HG02588 (cell line): ENCODE data around the gene RFTN2.
"Not testable (repeated sequence)": the region's sequence is repeated elsewhere in the genome, so short reads cannot be mapped to it uniquely, and the experiment has no call there.

Source experiments
- ATAC-seq: cut with Tn5 transposase; IDR thresholded peaks from one replicate; pipeline ENCODE4 v1.9.1; 2021; ENCODE audit warnings: mild to moderate bottlenecking, moderate library complexity; ENCODE audit not compliant: unreplicated experiment

Gene RFTN2

DNA sequence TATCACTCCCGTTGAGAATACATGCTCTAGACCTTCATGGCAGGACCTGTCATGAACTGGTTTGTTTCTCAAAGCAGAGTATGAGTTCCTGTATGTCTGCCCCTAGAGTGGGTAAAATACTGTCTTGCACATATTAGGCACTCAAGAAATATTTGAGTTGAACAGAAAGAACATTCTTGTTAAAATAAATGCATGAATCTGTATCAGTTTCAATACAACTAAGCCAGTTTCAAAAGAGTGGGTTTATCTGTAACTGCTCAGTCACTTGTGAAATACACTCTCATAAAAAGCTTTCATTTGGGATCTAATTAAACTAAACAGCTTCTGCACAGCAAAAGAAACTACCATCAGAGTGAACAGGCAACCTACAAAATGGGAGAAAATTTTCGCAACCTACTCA is 69.2 kb downstream of the RFTN2 start:
- ATAC-seq = peak; percentile 84

DNA sequence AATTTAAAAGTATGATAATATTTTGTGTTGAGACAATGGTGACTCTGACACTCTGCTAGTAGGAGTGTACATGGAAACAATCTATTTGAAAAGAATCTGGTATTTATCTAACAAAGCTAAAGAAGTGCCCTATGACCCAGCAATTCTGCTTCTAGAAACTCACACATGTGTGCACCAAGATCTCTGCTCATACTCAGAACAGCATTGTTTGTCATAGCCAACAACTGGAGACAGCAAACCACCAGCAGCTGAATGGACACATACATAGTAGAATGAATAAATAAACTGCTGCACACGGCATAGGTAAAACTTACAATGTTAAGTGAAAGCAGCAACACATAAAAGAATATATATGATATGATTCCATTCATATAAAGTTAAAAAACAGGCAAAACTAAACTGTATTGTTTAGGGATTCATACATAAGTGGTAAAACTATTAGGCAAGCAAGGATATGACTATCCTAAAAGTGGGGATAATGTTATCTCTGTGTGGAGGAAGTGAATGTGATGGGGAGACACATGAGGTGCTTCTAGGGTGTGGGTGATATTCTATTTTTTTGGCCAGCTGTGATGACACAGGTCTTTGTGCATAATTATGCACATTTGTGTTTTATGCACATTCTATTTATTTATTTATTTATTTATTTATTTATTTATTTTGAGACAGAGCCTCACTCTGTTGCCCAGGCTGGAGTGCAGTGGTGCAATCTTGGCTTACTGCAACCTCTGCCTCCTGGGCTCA is 71.1 kb downstream of the RFTN2 start:
- ATAC-seq = no peak

DNA sequence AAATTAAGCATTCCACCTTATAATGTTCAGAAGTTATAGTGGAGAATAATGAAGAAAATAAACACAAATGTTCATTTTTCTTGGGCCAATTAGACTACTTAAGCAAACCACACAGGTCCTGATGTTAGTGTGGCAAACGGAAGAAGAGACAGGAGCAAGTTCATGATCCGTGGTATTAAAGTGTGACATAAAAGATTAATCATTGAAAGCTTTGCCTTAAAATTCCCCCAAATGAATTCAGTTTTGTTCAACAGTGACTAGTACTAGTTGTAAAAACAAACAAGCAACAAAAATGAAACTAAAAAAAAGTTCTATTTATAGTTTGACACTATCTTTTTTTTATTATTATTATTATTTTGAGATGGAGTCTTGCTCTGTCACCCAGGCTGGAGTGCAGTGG is 73.7 kb downstream of the RFTN2 start:
- no peak for ATAC-seq

DNA sequence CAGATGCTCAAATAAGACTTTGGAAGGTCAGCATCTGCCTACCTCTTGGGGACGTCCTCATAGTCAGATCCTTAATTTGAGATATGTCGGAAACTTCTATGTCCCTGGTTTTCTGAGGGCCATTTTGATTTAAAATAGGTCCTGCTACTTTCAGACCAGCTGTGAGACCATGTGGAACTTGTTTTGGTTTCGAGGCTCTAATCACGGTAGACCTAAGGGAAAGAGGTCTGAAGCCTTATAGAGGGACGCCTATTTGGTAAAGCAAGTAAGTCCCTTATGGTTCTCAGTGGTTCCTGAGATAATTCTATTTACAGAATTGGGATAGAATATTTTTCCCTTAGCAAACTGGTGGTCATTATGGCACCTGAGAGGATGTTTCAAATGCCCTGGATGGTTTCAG is 75.1 kb downstream of the RFTN2 start:
- ATAC-seq = no peak

DNA sequence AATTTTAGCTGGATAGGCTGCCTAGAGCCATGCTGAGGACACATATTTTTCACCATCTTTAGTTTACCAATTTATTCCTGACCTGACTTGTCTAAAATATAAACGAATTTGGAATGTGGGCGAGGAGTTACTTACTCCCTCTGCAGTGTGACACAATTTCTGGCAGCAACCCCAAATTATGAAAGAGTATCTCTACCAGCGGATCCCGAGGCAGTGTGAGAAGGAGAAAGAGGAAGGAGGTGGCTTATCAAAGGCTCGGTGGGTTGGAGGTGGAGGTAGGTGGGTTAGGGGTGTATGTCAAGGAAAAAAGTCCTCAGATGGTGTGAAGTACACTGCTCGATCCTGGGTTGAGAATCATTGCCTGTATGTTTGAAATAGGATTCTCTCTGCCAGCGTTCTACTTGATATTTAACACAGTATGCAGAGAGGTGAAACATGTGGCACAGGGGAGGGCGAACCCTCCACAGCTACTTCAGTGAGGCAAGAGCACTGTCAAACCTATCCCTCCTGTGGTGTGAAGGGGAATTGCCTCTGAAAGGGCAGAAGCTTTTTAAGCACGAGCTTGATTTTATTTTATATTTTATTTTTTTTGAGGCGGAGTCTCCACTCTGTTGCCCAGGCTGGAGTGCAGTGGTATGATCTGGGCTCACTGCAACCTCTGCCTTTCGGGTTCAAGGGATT is 76.0 kb downstream of the RFTN2 start:
- ATAC-seq = peak; percentile 73

DNA sequence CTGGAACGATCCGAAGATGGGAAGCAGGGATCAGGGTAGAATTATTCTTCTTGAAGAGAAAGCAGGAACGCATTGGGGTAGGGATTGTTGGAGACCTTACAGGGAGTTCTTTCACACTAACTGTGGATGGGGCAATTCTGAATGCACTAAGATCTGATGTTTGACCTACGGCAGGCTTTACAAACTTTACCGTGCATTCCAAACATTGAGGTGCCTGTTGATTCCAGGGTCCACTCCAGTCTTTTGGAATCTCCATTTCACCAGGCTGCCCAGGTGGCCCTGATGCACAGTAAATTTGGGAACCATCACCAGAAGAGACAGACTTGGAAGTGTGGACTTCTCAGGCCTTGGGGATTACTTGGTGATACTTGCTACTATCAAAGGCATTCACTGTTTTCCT is 76.9 kb downstream of the RFTN2 start:
- ATAC-seq = no peak

DNA sequence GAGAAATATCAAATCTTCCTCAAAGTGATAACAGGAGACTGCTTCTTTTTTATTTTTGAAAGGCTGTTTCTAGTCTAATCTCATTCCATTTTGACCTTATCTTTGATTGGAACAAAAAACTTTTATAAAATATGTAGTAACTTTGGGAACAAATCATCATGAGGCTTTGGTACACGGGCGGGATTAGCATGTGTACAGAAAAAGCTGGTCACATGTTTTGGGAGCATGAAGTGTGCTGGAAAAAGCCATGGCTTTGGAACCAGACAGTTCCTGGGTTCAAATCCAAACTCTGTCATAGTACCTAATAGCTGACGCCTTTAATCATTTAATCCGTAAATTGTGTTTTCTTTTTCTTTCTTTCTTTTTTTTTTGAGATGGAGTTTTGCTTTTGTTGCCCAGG is 78.2 kb downstream of the RFTN2 start:
- ATAC-seq = no peak

DNA sequence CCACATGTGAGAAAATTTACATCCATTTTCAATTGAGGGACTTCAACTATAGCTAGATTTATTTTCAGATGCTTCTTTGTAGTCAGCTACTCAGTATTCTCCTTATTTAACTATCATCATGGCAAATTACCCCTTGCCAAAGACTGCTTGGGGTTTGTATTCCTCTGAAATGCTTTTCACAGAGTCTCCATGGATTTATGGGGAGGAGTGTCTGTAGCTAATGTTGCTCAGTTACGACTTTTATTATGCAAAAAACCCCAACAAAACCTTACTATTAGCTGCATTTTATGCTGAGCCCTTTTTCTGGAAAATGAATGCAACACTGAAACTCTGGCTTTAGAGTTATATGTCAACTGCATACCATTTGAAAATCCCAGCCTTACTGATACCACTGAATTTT is 78.6 kb downstream of the RFTN2 start:
- no peak for ATAC-seq

DNA sequence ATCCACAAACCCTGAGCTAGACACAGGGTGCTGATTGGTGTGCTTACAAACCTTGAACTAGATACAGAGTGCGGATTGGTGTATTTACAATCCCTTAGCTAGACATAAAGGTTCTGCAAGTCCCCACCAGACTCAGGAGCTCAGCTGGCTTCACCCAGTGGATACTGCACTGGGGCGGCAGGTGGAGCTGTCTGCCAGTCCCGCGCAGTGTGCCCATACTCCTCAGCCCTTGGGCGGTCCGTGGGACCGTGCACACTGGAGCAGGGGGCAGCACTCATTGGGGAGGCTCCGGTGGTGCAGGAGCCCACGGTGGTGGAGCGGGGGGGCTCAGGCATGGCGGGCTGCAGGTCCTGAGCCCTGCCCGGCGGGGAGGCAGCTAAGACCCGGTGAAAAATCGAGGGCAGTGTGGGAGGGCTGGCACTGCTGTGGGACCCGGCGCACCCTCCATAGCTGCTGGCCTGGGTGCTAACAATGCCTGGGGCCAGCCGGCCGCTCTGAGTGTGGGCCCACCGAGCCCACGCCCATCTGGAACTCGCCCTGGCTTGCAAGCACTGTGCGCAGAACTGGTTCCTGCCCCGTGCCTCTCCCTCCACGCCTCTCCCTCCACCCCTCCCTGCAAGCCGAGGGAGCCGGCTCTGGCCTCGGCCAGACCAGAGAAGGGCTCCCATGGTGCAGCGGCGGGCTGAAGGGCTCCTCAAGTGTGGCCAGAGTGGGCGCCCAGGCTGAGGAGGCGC is 83.9 kb downstream of the RFTN2 start:
- ATAC-seq = no peak

DNA sequence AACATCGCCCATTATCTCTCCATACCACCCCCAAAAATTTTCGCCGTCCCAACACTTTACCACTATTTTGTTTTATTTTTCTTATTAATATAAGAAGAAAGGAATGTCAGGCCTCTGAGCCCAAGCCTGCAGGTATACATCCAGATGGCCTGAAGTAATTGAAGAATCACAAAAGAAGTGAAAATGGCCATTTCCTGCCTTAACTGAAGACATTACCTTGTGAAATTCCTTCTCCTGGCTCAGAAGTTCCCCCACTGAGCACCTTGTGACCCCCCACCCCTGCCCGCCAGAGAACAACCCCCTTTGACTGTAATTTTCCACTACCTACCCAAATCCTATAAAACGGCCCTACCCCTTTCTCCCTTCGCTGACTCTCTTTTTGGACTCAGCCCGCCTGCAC is 88.1 kb downstream of the RFTN2 start:
- ATAC-seq = not testable (repeated sequence)

DNA sequence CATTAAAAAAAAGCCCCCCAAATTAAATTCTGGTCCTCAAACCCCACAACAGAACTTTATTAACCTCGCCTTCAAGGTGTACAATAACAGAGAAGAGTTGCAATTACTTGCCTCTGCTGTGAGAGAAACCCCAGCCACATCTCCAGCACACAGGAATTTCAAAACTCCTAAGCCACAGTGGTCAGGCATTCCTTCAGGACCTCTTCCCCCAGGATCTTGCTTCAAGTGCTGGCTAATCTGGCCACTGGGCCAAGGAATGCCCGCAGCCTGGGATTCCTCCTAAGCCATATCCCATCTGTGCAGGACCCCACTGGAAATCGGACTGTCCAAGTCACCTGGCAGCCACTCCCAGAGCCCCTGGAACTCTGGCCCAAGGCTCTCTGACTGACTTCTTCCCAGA is 95.2 kb downstream of the RFTN2 start:
- not testable (repeated sequence) for ATAC-seq

DNA sequence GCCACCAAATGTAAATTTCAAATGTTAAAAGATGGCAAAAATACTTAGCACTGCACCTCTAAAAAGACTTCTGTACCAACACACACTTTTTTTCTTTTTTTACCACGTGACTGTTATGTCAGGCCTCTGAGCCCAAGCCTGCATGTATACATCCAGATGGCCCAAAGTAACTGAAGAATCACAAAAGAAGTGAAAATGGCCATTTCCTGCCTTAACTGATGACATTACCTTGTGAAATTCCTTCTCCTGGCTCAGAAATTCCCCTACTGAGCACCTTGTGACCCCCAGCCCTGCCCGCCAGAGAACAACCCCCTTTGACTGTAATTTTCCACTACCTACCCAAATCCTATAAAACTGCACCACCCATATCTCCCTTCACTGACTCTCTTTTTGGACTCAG is 97.1 kb downstream of the RFTN2 start:
- not testable (repeated sequence) for ATAC-seq

DNA sequence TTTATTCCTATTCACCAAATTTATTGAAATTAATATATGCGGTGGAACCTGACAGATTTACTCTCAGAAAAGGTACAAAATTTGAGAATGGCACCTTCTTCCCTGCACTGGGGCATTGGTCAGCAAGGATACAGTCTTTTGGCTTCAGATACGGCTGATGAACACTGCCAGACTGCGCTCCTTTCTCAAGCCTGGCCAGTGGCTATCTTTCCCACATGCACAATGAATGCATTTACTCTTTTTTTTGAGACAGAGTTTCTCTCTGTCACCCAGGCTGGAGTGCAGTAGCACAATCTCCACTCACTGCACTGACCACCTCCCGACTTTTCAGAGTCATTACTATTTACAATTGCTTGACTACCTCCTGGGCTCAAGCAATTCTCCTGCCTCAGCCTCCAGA is 97.9 kb downstream of the RFTN2 start:
- no peak for ATAC-seq

DNA sequence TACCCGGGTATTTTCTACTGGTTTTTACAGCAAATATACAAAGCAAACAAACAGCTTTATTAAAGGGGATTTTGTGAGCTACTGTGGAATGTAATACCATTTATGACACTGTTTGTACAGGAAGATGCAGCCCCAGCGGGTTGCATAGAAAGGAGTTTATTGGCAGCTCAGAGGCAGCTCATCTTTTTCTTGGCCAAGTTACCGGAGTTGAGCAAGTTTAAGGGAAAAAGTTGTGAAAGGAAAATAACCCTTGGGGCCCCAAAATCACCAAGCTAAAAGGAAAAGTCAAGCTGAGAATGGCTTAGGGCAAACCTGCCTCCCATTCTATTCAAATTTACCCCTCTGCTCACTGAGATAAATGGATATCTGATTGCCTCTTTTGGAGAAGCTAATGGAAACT is 98.8 kb downstream of the RFTN2 start:
- ATAC-seq = no peak

DNA sequence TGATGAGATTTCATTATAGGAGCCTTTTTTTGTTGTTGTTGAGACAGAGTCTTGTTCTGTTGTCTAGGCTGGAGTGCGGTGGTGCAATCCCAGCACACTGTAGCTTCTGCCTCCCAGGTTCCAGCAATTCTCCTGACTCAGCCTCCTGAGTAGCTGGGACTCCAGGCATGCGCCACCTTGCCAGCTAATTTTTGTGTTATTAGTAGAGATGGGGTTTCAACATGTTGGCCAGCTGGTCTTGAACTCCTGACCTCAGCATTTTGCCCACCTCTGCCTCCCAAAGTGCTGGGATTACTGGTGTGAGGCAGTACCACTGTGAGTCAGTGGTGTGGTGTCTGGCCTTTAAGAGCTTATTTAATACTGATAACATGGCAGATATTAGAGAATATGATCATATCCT is 99.4 kb downstream of the RFTN2 start:
- no peak for ATAC-seq

DNA sequence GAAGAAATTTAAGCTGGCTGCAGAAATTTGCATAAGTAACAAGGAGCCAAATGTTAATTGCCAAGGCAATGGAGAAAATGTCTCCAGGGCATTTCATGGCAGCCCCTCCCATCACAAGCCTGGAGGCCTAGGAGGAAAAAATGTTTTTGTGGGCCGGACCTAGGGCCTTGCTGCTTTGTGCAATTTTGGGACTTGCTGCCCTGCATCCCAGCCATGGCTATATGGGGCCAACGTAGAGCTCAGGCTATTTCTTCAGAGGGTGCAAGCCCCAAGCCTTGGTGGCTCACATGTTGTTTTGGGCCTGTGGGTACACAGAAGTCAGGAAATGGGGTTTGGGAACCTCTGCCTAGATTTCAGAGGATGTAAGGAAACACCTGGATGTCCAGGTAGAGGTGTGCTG is 101.8 kb downstream of the RFTN2 start:
- no peak for ATAC-seq

DNA sequence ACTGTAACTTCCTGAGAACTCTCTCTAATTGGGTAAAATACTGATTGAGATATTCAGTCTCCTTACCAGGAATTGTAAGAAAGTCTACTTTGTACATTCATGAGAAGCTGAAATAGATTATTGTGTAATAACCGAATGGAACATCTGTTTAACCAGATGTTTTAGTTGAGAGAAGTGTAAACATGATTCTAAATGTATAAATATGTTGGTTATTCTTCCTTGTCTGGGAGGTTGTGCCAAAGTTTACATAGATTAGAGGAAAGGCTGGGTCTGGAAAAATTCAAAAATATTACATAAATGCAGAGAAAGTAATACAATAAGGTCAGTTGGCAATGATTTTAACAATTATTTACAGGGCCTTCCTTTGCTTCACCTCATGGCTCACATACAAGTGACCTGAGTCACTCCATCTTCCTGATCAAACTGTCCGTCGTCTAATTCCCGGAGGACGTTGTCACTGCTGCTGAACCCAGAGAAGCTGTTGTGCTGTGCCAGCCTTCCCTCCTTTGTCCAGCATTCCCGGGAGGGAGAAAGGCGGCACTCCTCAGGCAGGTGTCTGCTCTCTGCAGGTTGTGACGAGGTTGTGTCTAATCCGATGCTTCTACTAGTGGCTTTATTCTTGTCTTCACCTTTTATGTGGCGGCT is 103.6 kb downstream of the RFTN2 start:
- no peak for ATAC-seq

DNA sequence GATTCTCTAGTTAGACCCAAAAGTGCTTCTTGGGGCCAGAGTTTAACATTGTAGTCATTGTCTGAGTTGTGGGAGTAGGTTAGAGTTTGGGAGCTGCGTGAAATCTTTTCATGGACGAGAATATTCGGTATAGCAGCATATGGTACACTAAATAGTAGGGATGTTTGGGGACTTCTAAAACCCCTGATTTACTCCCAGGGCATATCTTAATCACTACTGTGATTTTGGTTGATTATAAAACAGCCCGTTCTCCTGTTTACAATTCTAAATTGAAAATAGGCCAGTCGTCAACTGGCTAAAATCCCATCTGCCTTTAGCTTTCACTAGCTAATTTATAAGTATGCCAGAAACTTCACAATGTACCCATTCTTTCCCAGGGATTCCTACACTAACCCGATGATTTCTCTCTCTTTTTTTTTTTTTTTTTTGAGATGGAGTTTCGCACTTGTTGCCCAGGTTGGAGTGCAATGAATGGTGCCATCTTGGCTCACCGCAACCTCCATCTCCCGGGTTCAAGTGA is 115.2 kb downstream of the RFTN2 start:
- no peak for ATAC-seq

DNA sequence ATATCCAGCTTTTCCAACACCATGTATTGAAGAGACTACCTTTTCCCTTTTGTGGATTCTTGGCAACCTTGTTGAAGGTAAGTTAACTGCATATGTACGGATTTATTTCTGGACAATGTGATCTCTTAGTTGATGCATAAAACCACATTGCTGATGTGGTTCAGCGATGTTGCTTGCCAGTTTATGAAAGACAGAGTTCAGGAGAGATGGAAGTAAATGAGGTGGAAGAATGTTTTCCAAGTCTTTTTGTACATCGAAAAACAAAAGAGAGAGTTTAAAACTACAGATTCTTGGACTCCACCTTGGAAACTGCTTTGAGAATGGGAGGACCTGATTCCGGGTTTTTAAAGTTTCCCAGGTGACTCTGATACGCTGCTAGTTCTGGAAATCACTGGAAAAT is 115.7 kb downstream of the RFTN2 start:
- ATAC-seq = no peak

DNA sequence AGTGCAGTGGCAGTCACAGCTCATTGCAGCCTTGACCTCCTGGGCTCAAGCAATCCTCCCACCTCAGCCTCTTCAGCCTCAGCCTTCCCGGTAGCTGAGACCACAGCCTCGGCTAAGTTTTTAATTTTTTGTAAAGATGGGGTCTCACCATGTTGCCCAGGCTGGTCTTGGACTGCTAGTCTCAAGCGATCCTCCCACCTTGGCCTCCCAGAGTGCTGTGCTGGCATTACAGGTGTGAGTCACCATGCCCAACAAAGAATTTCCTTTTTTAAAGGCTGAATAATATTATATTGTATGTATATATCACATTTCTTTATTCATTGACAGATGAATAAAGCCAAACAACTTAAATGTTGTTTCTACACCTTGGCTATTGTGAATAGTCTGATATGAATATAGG is 117.0 kb downstream of the RFTN2 start:
- no peak for ATAC-seq

DNA sequence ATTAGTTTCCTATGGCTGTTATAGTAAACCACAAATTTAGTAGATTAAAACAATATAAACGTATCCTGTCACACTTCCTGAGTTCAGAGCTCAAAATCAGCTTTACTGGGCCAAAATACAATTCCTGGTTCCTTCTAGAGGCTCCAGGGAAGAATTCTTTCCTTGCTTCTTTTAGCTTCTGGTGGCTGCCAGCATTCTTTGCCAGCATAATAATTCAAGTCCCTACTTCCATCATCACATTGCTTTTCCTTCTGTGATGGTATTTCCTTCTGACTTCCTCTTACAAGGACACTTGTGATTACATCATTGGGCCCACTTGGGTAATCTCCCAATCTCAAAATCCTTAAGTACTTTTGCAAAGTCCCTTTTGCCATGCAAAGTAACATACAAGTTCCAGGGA is 118.9 kb downstream of the RFTN2 start:
- ATAC-seq = no peak
